H9 (cell line): Measurements from ENCODE around the gene GRID2IP. TPM values are rescaled to one million over a fixed set of nuclear protein-coding genes. Genes with fewer than 3 reads are reported as not detected.

ENCODE experiments used
- DNase-seq: peaks from one replicate; pipeline ENCODE4 v3.0.0-alpha.2; 2017
- H2AFZ ChIP-seq: one replicate; pipeline ENCODE4 v1.6.1; 2013; ENCODE audit warnings: mild to moderate bottlenecking, low read length, control low read depth, moderate library complexity
- H2AK5ac ChIP-seq: 2 replicates; pipeline ENCODE4 v1.6.1; 2013; ENCODE audit warnings: low read length, control low read depth, mixed read lengths; ENCODE audit not compliant: insufficient read length
- H2BK120ac ChIP-seq: one replicate; pipeline ENCODE4 v1.6.1; 2013; ENCODE audit warnings: low read depth, mild to moderate bottlenecking, low read length, control low read depth, inconsistent platforms; ENCODE audit not compliant: poor library complexity, severe bottlenecking
- H2BK12ac ChIP-seq: 2 replicates; pipeline ENCODE4 v1.6.1; 2013; ENCODE audit warnings: low read length, control low read depth, mixed read lengths, low read depth; ENCODE audit not compliant: insufficient read length
- H2BK15ac ChIP-seq: 2 replicates; pipeline ENCODE4 v1.6.1; 2013; ENCODE audit warnings: low read depth, low read length, control low read depth
- H2BK20ac ChIP-seq: one replicate; pipeline ENCODE4 v1.6.1; 2013; ENCODE audit warnings: low read depth, mild to moderate bottlenecking, low read length, control low read depth, inconsistent platforms; ENCODE audit not compliant: poor library complexity, severe bottlenecking
- H2BK5ac ChIP-seq: 2 replicates; pipeline ENCODE4 v1.6.1; 2013; ENCODE audit warnings: low read length, control low read depth, mixed read lengths; ENCODE audit not compliant: insufficient read length
- H3K14ac ChIP-seq: 2 replicates; pipeline ENCODE4 v1.6.1; 2013; ENCODE audit warnings: low read length, control low read depth; ENCODE audit not compliant: insufficient read depth
- H3K18ac ChIP-seq: 2 replicates; pipeline ENCODE4 v1.6.1; 2013; ENCODE audit warnings: low read depth, mild to moderate bottlenecking, mixed read lengths, low read length, control low read depth; ENCODE audit not compliant: insufficient read length
- H3K23ac ChIP-seq: 2 replicates; pipeline ENCODE4 v1.6.1; 2013; ENCODE audit warnings: low read length, control low read depth, mixed read lengths, low read depth; ENCODE audit not compliant: insufficient read length
- H3K23me2 ChIP-seq: 2 replicates; pipeline ENCODE4 v1.6.1; 2013; ENCODE audit warnings: low read depth, mild to moderate bottlenecking, mixed read lengths, low read length, control low read depth; ENCODE audit not compliant: insufficient read length, poor library complexity, severe bottlenecking
- H3K27ac ChIP-seq: 2 replicates; pipeline ENCODE4 v1.5.1; 2013; ENCODE audit warnings: low read length, control low read depth, mixed read lengths, low read depth; ENCODE audit not compliant: insufficient read length
- H3K27me3 ChIP-seq: 2 replicates; pipeline ENCODE4 v1.6.1; 2013; ENCODE audit warnings: low read length, control low read depth, inconsistent platforms; ENCODE audit not compliant: insufficient read depth
- H3K4ac ChIP-seq: 2 replicates; pipeline ENCODE4 v1.6.1; 2013; ENCODE audit warnings: low read depth, mild to moderate bottlenecking, control low read depth, inconsistent platforms, low read length, moderate library complexity
- H3K4me1 ChIP-seq: 2 replicates; pipeline ENCODE4 v1.6.1; 2013; ENCODE audit warnings: low read length, control low read depth, inconsistent platforms; ENCODE audit not compliant: insufficient read depth
- H3K4me2 ChIP-seq: 2 replicates; pipeline ENCODE4 v1.6.1; 2013; ENCODE audit warnings: low read length, control low read depth, mixed read lengths; ENCODE audit not compliant: insufficient read length, insufficient read depth
- H3K56ac ChIP-seq: 2 replicates; pipeline ENCODE4 v1.6.1; 2013; ENCODE audit warnings: low read depth, mild to moderate bottlenecking, mixed read lengths, low read length, control low read depth; ENCODE audit not compliant: insufficient read length
- H3K79me1 ChIP-seq: 2 replicates; pipeline ENCODE4 v1.6.1; 2013; ENCODE audit warnings: low read depth, mild to moderate bottlenecking, moderate library complexity, low read length, control low read depth, inconsistent platforms; ENCODE audit not compliant: insufficient read depth, poor library complexity, severe bottlenecking
- H3K79me2 ChIP-seq: 2 replicates; pipeline ENCODE4 v1.6.1; 2013; ENCODE audit warnings: low read length, control low read depth, inconsistent platforms; ENCODE audit not compliant: insufficient read depth
- H3K9ac ChIP-seq: 2 replicates; pipeline ENCODE4 v1.6.1; 2013; ENCODE audit warnings: low read length, control low read depth, mixed read lengths; ENCODE audit not compliant: insufficient read length; ENCODE audit errors: extremely low read depth
- H3K9me3 ChIP-seq: one replicate; pipeline ENCODE4 v1.6.1; 2013; ENCODE audit warnings: low read depth, low read length, inconsistent platforms; ENCODE audit not compliant: control insufficient read depth
- H3T11ph ChIP-seq: one replicate; pipeline ENCODE4 v1.6.1; 2013; ENCODE audit warnings: mild to moderate bottlenecking, low read length, control low read depth, inconsistent platforms
- H4K20me1 ChIP-seq: one replicate; pipeline ENCODE4 v1.6.1; 2013; ENCODE audit not compliant: control insufficient read depth, insufficient read length, insufficient read depth
- H4K5ac ChIP-seq: 2 replicates; pipeline ENCODE4 v1.6.1; 2013; ENCODE audit warnings: low read depth, mild to moderate bottlenecking, mixed read lengths, low read length, control low read depth; ENCODE audit not compliant: insufficient read length
- H4K8ac ChIP-seq: replicated peaks from 2 replicates; pipeline ENCODE4 v1.6.1; 2013; ENCODE audit warnings: low read length, control low read depth, mixed read lengths, low read depth; ENCODE audit not compliant: insufficient read length
- H4K91ac ChIP-seq: 2 replicates; pipeline ENCODE4 v1.6.1; 2013; ENCODE audit warnings: low read depth, mild to moderate bottlenecking, moderate library complexity, mixed read lengths, low read length, control low read depth; ENCODE audit not compliant: insufficient read length
- H3K27ac Mint-ChIP-seq, 3 experiments: 2 replicates in 2 of 3; 3 replicates in 1 of 3; pipeline ENCODE4 v1.8.0; 2020 to 2021; ENCODE audit warnings: mixed read lengths in 3 of 3, mild to moderate bottlenecking in 1 of 3, moderate library complexity in 1 of 3
- H3K27me3 Mint-ChIP-seq: 2 replicates; pipeline ENCODE4 v1.8.0; 2021; ENCODE audit warnings: low read depth, mild to moderate bottlenecking, moderate library complexity, mixed read lengths
- H3K36me3 Mint-ChIP-seq, 3 experiments: 2 replicates in 2 of 3; 3 replicates in 1 of 3; pipeline ENCODE4 v1.8.0; 2020 to 2021; ENCODE audit warnings: low read depth in 3 of 3, mixed read lengths in 3 of 3; ENCODE audit not compliant: insufficient read depth in 1 of 3
- H3K4me1 Mint-ChIP-seq, 2 experiments: 2 replicates each; pipeline ENCODE4 v1.8.0; 2020; ENCODE audit warnings: mixed read lengths in 2 of 2
- H3K4me3 Mint-ChIP-seq, 2 experiments: 2 replicates in 1 of 2; 3 replicates in 1 of 2; pipeline ENCODE4 v1.8.0; 2020 to 2021; ENCODE audit warnings: mild to moderate bottlenecking in 2 of 2, mixed read lengths in 2 of 2, moderate library complexity in 1 of 2
- H3K9me3 Mint-ChIP-seq, 2 experiments: 2 replicates in 1 of 2; 3 replicates in 1 of 2; pipeline ENCODE4 v1.8.0; 2020; ENCODE audit warnings: mild to moderate bottlenecking in 2 of 2, mixed read lengths in 2 of 2, moderate library complexity in 1 of 2
- whole genome bisulfite sequencing: extraction: QIAGEN DNeasy Blood & Tissue Kit; methylation state at CpG from one replicate; pipeline ENCODE4 v1.1.7; 2013; ENCODE audit warnings: missing lambda C conversion rate, low lambda C conversion rate, mixed read lengths; ENCODE audit not compliant: insufficient read length; ENCODE audit errors: extremely low coverage; 5-methylcytosine and 5-hydroxymethylcytosine counted together
- total RNA-seq: library from RNA; stranded (reverse); gene quantifications from 2 replicates; pipeline ENCODE4 v1.2.1, GENCODE V29; 2021
- TF ChIP-seq, protein P1 (sequence below): fragments of 200-600 bp; sonication (generic); conservative IDR thresholded peaks from 3 replicates; pipeline ENCODE4 v1.8.0; 2021; ENCODE audit warnings: antibody characterized with exemption, mild to moderate bottlenecking

GRID2IP gene
- total RNA-seq, 1 experiment from 2014 or later, result 1.7 TPM

GRCh38 chr7:6507906-6508305 is 43.4 kb downstream of the GRID2IP start:
- no peak overlapping the region for H2BK20ac ChIP-seq
- Mint-ChIP-seq H3K27ac (no peak overlapping the region), H3K9me3 (peaks cover 0 to 3% of the 10 kb centered on the region in 2 experiments; a peak in 2 of 5 replicates), H3K4me3 (no peak overlapping the region), H3K36me3 (peaks cover 0 to 3% (median 0%) of the 10 kb centered on the region in 3 experiments; a peak in 2 of 7 replicates), H3K27me3 (peaks cover 4% of the 10 kb centered on the region), H3K4me1 (peaks cover 4 to 5% of the 10 kb centered on the region in 2 experiments)
- H3K27me3 ChIP-seq, result no peaks in the 10 kb centered on the region
- H2BK120ac ChIP-seq, result no peak overlapping the region
- no peak overlapping the region for H3K9ac ChIP-seq
- H3K4me1 ChIP-seq, result no peaks in the 10 kb centered on the region
- H2AK5ac ChIP-seq, result no peak overlapping the region
- H4K5ac ChIP-seq, result no peak overlapping the region
- no peak overlapping the region for H3T11ph ChIP-seq
- H2BK5ac ChIP-seq, result no peak overlapping the region
- H3K14ac ChIP-seq, result no peak overlapping the region
- no peak overlapping the region for H2AFZ ChIP-seq
- H4K20me1 ChIP-seq, result no peaks in the 10 kb centered on the region
- H3K4ac ChIP-seq, result no peak overlapping the region
- H3K9me3 ChIP-seq, result no peaks in the 10 kb centered on the region
- peaks cover 6% of the 10 kb centered on the region for H3K23me2 ChIP-seq
- no peak for DNase-seq
- no peak overlapping the region for H4K91ac ChIP-seq
- TF ChIP-seq, protein P1, sequence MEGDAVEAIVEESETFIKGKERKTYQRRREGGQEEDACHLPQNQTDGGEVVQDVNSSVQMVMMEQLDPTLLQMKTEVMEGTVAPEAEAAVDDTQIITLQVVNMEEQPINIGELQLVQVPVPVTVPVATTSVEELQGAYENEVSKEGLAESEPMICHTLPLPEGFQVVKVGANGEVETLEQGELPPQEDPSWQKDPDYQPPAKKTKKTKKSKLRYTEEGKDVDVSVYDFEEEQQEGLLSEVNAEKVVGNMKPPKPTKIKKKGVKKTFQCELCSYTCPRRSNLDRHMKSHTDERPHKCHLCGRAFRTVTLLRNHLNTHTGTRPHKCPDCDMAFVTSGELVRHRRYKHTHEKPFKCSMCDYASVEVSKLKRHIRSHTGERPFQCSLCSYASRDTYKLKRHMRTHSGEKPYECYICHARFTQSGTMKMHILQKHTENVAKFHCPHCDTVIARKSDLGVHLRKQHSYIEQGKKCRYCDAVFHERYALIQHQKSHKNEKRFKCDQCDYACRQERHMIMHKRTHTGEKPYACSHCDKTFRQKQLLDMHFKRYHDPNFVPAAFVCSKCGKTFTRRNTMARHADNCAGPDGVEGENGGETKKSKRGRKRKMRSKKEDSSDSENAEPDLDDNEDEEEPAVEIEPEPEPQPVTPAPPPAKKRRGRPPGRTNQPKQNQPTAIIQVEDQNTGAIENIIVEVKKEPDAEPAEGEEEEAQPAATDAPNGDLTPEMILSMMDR, result no peak
- H3K56ac ChIP-seq, result no peak overlapping the region
- WGBS, result no CpG with 5 or more reads among the region's 16 CpGs
- H3K18ac ChIP-seq, result no peak overlapping the region
- no peaks in the 10 kb centered on the region for H3K79me1 ChIP-seq
- H2BK12ac ChIP-seq, result no peak overlapping the region
- H3K4me2 ChIP-seq, result no peak overlapping the region
- no peak overlapping the region for H4K8ac ChIP-seq
- H3K27ac ChIP-seq, result no peak overlapping the region
- H3K79me2 ChIP-seq, result no peaks in the 10 kb centered on the region
- no peak overlapping the region for H3K23ac ChIP-seq
- H2BK15ac ChIP-seq, result no peak overlapping the region
